HepG2 (cell line): ENCODE results near the gene PPP1R15A. TPM values are rescaled to one million over a fixed set of nuclear protein-coding genes. Genes with fewer than 3 reads are reported as not detected.

ENCODE experiments used
- ATAC-seq: fragments of 200-7000 bp; cut with Tn5 transposase; 3 replicates; pipeline ENCODE4 v1.9.1; 2020; ENCODE audit warnings: mild to moderate bottlenecking, moderate library complexity
- BruUV-seq: library from RNA; stranded (reverse); fragments of 400-500 nt; replicated peaks from 2 replicates; lab custom pipeline; 2021; lab: Mats Ljungman, UMichigan
- CTCF ChIA-PET: fragments of 300-600 bp; formaldehyde crosslinking; extraction: SDS; loops from one replicate; lab custom pipeline; 2021; ENCODE audit warnings: low total read pairs, inconsistent platforms, low intra/inter-chr PET ratio; lab: Yijun Ruan, JAX
- POLR2A ChIA-PET: fragments of 350-600 bp; sonication (Branson Sonifier 250); formaldehyde crosslinking; loops from one replicate; lab custom pipeline; 2020; ENCODE audit warnings: antibody characterized with exemption, inconsistent platforms; lab: Yijun Ruan, JAX
- DNase-seq: peaks from one replicate; pipeline ENCODE4 v3.0.0-alpha.2; 2015; ENCODE audit warnings: low spot score
- FAIRE-seq: peaks from 3 replicates; lab custom pipeline; 2011; peaks lifted over from hg19 to GRCh38; lab: Jason Lieb, UNC
- H2AFZ ChIP-seq: one replicate; pipeline ENCODE4 v1.6.1; 2011; ENCODE audit warnings: low read length, inconsistent platforms
- H3K27ac ChIP-seq: fragments of 300-600 bp; 3 replicates; pipeline ENCODE4 v1.8.0; 2011; ENCODE audit warnings: mixed run types, mild to moderate bottlenecking, mixed read lengths, low read length, inconsistent platforms; ENCODE audit not compliant: insufficient read depth; ENCODE audit errors: extremely low read length
- H3K27me3 ChIP-seq, 2 experiments: fragments of 200-600 bp in 1 of 2; 2 replicates in 1 of 2; 3 replicates in 1 of 2; pipeline versions ENCODE4 v1.6.0 to v1.8.0; 2011; ENCODE audit warnings: low read length in 2 of 2, mild to moderate bottlenecking in 2 of 2, moderate library complexity in 2 of 2, inconsistent platforms in 1 of 2; ENCODE audit not compliant: insufficient read depth in 2 of 2, control insufficient read depth in 1 of 2
- H3K36me3 ChIP-seq, 2 experiments: fragments of 200-600 bp in 1 of 2; replicated peaks in 1 of 2; 2 replicates in 1 of 2; 3 replicates in 1 of 2; pipeline versions ENCODE4 v1.5.1 to v1.8.0; 2011; ENCODE audit warnings: low read length in 2 of 2, inconsistent platforms in 1 of 2; ENCODE audit not compliant: insufficient read depth in 2 of 2, control insufficient read depth in 1 of 2
- H3K4me1 ChIP-seq: 2 replicates; pipeline ENCODE4 v1.5.1; 2012; ENCODE audit warnings: low read length, inconsistent platforms; ENCODE audit not compliant: insufficient read depth
- H3K4me2 ChIP-seq: 2 replicates; pipeline ENCODE4 v1.6.0; 2011; ENCODE audit warnings: low read depth, low read length, inconsistent platforms
- H3K4me3 ChIP-seq, 3 experiments: fragments of 200-600 bp in 1 of 3; sonication (generic), shearing (Covaris generic) in 1 of 3; replicated peaks in 1 of 3; 2 replicates each; pipeline ENCODE4 v1.5.1; 2011 to 2016; ENCODE audit warnings: low read length in 3 of 3, inconsistent platforms in 2 of 3, low read depth in 2 of 3, mild to moderate bottlenecking in 2 of 3, control low read depth in 1 of 3, mixed read lengths in 1 of 3; ENCODE audit not compliant: insufficient read depth in 1 of 3
- H3K79me2 ChIP-seq: one replicate; pipeline ENCODE4 v1.6.1; 2011; ENCODE audit warnings: low read length, inconsistent platforms; ENCODE audit not compliant: insufficient read depth
- H3K9ac ChIP-seq: 2 replicates; pipeline ENCODE4 v1.6.0; 2011; ENCODE audit warnings: mild to moderate bottlenecking, low read depth, low read length, inconsistent platforms; ENCODE audit not compliant: insufficient read depth
- H3K9me3 ChIP-seq: 2 replicates; pipeline ENCODE4 v1.5.1; 2012; ENCODE audit warnings: mild to moderate bottlenecking, low read length
- H4K20me1 ChIP-seq: 2 replicates; pipeline ENCODE4 v1.6.0; 2011; ENCODE audit warnings: inconsistent platforms, mild to moderate bottlenecking, low read length, moderate library complexity; ENCODE audit not compliant: insufficient read depth
- BHLHE40 ChIP-seq: IDR thresholded peaks from 2 replicates; pipeline ENCODE4 v1.6.1; 2011; ENCODE audit warnings: low read length, improper control_type of control experiment
- KLF15 ChIP-seq: sonication (generic); formaldehyde crosslinking; IDR thresholded peaks from 2 replicates; pipeline ENCODE4 v1.8.1; 2023; ENCODE audit warnings: borderline replicate concordance, mild to moderate bottlenecking, inconsistent platforms, missing genetic modification reagents, mixed read lengths
- LCORL ChIP-seq, 2 experiments: fragments of 450-650 bp in 1 of 2; sonication (generic) in 1 of 2; formaldehyde crosslinking in 1 of 2; IDR thresholded peaks; 2 replicates each; pipeline versions ENCODE4 v1.5.0 to v1.6.1; 2017 to 2020; ENCODE audit warnings: antibody characterized with exemption in 1 of 2, missing genetic modification reagents in 1 of 2
- MED13 ChIP-seq: sonication (generic); formaldehyde crosslinking; IDR thresholded peaks from 2 replicates; pipeline ENCODE4 v1.5.0; 2020; ENCODE audit warnings: missing genetic modification reagents
- POLR2A ChIP-seq, 2 experiments: IDR thresholded peaks; 2 replicates each; pipeline ENCODE4 v1.6.1; 2011; ENCODE audit warnings: low read depth in 2 of 2, low read length in 2 of 2, mild to moderate bottlenecking in 1 of 2, moderate library complexity in 1 of 2; ENCODE audit not compliant: insufficient read depth in 1 of 2
- POLR2AphosphoS2 ChIP-seq: IDR thresholded peaks from 2 replicates; pipeline ENCODE4 v1.6.1; 2011; ENCODE audit warnings: low read depth, low read length, improper control_type of control experiment
- POLR2G ChIP-seq: fragments of 200-400 bp; formaldehyde crosslinking; IDR thresholded peaks from 2 replicates; pipeline ENCODE4 v1.6.1; 2018; ENCODE audit warnings: mild to moderate bottlenecking, low read depth, low read length, moderate library complexity
- SSRP1 ChIP-seq: IDR thresholded peaks from 2 replicates; pipeline ENCODE4 v1.6.1; 2016; ENCODE audit warnings: control low read depth
- THAP11 ChIP-seq: IDR thresholded peaks from 2 replicates; pipeline ENCODE4 v1.6.1; 2016; ENCODE audit warnings: missing biosample characterization, missing genetic modification reagents
- ZNF598 ChIP-seq: sonication (generic); formaldehyde crosslinking; IDR thresholded peaks from 2 replicates; pipeline ENCODE4 v1.5.1; 2020; ENCODE audit warnings: mild to moderate bottlenecking, missing genetic modification reagents, borderline replicate concordance
- ZNF644 ChIP-seq: IDR thresholded peaks from 2 replicates; pipeline ENCODE4 v1.6.1; 2016; ENCODE audit warnings: low read depth
- WGBS: methylation state at CpG from one replicate; pipeline ENCODE4 v1.1.6; 2017; ENCODE audit warnings: low lambda C conversion rate; 5-methylcytosine and 5-hydroxymethylcytosine counted together
- in situ Hi-C: cut with HindIII; loops from 2 replicates; pipeline ENCODE4 v1.10.0; 2017; ENCODE audit warnings: low pct_unique_long_range_greater_than_20kb; ENCODE audit not compliant: extremely low pct_ligation_motif_present
- intact Hi-C: fragments of 100-400 bp; cut with micrococcal nuclease; formaldehyde crosslinking; loops from one replicate; pipeline ENCODE4 v1.10.0; 2022; ENCODE audit not compliant: unreplicated experiment
- polyA plus RNA-seq, 8 experiments: library from polyadenylated mRNA; depleted of rRNA in 3 of 8; stranded (reverse) in 7 of 8; unstranded in 1 of 8; fragments of >200 nt; fragmentation: Illumina TruSeq in 4 of 8; extraction: Trizol in 4 of 8; gene quantifications; 2 replicates each; pipeline versions ENCODE4 v1.2.1 to v1.2.3, GENCODE V29; 2011 to 2016; ENCODE audit warnings: low read depth in 4 of 8, missing spikeins in 1 of 8, mixed read lengths in 1 of 8; ENCODE audit not compliant: insufficient read depth in 1 of 8
- total RNA-seq, 5 experiments: library from RNA; depleted of rRNA; stranded (reverse); fragments of >200 nt; fragmentation: Illumina TruSeq; extraction: Trizol; gene quantifications; 2 replicates each; pipeline ENCODE4 v1.2.3, GENCODE V29; 2016; ENCODE audit warnings: low read depth in 1 of 5
- TF ChIP-seq, protein P1 (sequence below): IDR thresholded peaks from 2 replicates; pipeline ENCODE4 v1.4.0; 2020; ENCODE audit warnings: mild to moderate bottlenecking, missing genetic modification reagents

Gene PPP1R15A
- total and polyA plus RNA-seq, 2 of the 13 experiments (the other 11 are each of a cell fraction or from before 2014, with no cell fraction given) = 15.6 to 18.5 TPM

DNA sequence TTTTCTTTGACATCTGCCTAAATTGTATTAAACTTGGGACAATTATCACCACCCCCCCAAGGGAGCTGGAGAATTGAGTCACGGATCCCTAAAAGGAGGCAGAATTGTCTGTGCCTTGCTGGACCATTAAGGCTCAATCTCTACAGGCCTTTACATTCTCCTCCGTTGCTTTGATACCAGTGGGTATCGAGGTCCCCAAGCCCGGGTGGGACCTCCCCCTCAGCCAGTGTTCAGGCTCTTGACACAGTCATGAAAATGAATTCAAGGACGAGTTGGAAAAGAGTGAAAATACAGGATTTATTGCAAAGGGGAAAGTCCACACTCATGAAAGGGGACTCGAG, 5.6 kb downstream of the PPP1R15A start (continued):
- 0 out of 2 replicates have a peak, but pooled peaks have one; percentile 8 for TF ChIP-seq THAP11 (CRISPR knock-in tag)
- TF ChIP-seq ZNF644 = no peak
- 0 out of 2 replicates have a peak, but pooled peaks have one; percentile 22 for TF ChIP-seq SSRP1
- TF ChIP-seq ZNF598 = no peak

DNA sequence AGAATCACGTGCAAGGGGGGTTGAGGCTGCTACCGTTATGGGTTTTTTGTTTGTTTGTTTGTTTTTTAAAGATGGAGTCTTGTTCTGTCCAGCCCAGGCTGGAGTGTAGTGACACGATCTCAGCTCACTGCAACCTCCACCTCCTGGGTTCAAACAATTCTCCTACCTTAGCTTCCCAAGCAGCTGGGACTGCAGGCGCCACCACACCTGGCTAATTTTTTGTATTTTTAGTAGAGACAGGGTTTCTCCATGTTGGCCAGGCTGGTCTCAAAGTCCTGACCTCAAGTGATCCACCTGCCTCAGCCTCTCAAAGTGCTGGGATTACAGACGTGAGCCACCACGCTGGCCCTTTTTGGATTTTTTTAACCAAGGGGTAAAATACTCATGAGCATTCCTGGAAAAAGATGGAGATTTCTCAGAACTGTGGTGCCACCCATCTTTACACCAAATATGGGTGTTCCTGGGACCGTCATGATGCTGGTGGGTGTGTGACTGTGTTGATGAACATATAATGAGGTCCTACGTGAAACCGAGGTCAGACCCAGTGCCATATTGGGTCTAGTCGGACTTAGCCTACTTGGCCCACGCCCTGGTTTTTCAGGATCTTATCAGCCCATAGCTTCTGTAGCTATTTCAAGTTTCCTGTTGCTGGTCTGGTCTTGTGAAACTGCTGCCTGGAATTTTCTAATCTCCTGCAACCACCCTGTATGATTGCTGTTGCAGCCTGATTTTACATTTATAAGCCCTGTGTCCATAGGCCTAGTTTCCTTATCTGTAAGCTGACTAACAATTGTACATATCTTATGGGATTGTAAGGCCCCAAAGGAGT, 6.2 kb downstream of the PPP1R15A start:
- BruUV-seq = no TSS peak
- DNase-seq (no peak), ATAC-seq (no peak)
- CTCF ChIA-PET = no interaction called here
- no peak overlapping the region for H2AFZ ChIP-seq
- no peaks in the 10 kb centered on the region; a peak in 1 of 5 replicates for H3K27me3 ChIP-seq
- no peak overlapping the region for H3K27ac ChIP-seq
- H3K79me2 ChIP-seq = peaks cover 24% of the 10 kb centered on the region
- no peak overlapping the region for H3K9ac ChIP-seq
- TF ChIP-seq POLR2AphosphoS2 = peak; percentile 32; the same call in 1 of the 2 replicates
- TF ChIP-seq LCORL (IDR thresholded peaks at IDR 0.05) = no peak
- no peak for TF ChIP-seq LCORL (CRISPR knock-in tag; IDR thresholded peaks at IDR 0.05)
- 0 out of 2 replicates have a peak, but pooled peaks have one; percentile 10 for TF ChIP-seq SSRP1
- no peak for TF ChIP-seq KLF15
- TF ChIP-seq POLR2G = peak; percentile 48; the same call in 1 of the 2 replicates
- peak; percentile 48; the same call in 1 of the 2 replicates for TF ChIP-seq BHLHE40
- peak in 1 of 2 experiments; percentile 59; a peak in 1 of 4 replicates for TF ChIP-seq POLR2A (IDR thresholded peaks at IDR 0.05; ENCODE audit: insufficient read depth in 1 of 2, low read depth in 2 of 2, low read length in 2 of 2)
- TF ChIP-seq, protein P1, sequence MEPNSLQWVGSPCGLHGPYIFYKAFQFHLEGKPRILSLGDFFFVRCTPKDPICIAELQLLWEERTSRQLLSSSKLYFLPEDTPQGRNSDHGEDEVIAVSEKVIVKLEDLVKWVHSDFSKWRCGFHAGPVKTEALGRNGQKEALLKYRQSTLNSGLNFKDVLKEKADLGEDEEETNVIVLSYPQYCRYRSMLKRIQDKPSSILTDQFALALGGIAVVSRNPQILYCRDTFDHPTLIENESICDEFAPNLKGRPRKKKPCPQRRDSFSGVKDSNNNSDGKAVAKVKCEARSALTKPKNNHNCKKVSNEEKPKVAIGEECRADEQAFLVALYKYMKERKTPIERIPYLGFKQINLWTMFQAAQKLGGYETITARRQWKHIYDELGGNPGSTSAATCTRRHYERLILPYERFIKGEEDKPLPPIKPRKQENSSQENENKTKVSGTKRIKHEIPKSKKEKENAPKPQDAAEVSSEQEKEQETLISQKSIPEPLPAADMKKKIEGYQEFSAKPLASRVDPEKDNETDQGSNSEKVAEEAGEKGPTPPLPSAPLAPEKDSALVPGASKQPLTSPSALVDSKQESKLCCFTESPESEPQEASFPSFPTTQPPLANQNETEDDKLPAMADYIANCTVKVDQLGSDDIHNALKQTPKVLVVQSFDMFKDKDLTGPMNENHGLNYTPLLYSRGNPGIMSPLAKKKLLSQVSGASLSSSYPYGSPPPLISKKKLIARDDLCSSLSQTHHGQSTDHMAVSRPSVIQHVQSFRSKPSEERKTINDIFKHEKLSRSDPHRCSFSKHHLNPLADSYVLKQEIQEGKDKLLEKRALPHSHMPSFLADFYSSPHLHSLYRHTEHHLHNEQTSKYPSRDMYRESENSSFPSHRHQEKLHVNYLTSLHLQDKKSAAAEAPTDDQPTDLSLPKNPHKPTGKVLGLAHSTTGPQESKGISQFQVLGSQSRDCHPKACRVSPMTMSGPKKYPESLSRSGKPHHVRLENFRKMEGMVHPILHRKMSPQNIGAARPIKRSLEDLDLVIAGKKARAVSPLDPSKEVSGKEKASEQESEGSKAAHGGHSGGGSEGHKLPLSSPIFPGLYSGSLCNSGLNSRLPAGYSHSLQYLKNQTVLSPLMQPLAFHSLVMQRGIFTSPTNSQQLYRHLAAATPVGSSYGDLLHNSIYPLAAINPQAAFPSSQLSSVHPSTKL = no peak
- TF ChIP-seq MED13 (CRISPR knock-in tag) = no peak
- TF ChIP-seq, all 625 proteins: peak for 5
- Histone ChIP-seq H3K36me3 (peaks cover 8 to 28% of the 10 kb centered on the region in 2 experiments), H3K4me1 (peaks cover 46% of the 10 kb centered on the region), H3K4me2 (no peak overlapping the region), H3K4me3 (no peak overlapping the region), H4K20me1 (peaks cover 27% of the 10 kb centered on the region), H3K9me3 (no peaks in the 10 kb centered on the region)
- intact Hi-C loops = loop anchor here (10.0 kb wide), 1 partner anchor 86 kb away; the partner anchor contains the start of gene FTL
- in situ Hi-C loops = no loop called here
- FAIRE-seq = no peak
- POLR2A ChIA-PET = interaction anchor here (0.7 to 6.9 kb wide), 4 partner anchors 10 to 893 kb away, joined by 3 to 88 read pairs (median 8); partner anchors contain the start of gene FTL
- 71% methylated on average over 9 of the region's 11 CpGs for WGBS
